ENCODE data around the gene CUL9. TPM values are rescaled to one million over a fixed set of nuclear protein-coding genes. Genes with fewer than 3 reads are reported as not detected.

Gene CUL9
- total RNA-seq, 1 experiment from 2014 or later, result 15.2 TPM

GRCh38 chr6:43203718-43204095 is 21.7 kb downstream of the CUL9 start:
- Histone ChIP-seq H3K27ac (ENCODE audit: insufficient read length, low read depth, low read length) (no peak overlapping the region), H4K20me1 (ENCODE audit: control insufficient read depth, insufficient read depth, insufficient read length) (no peaks in the 10 kb centered on the region), H2BK20ac (ENCODE audit: low read depth, low read length, poor library complexity, severe bottlenecking) (no peak overlapping the region), H2AK5ac (ENCODE audit: insufficient read length, low read length) (no peak overlapping the region), H3K14ac (ENCODE audit: insufficient read depth, low read length) (no peak overlapping the region), H4K5ac (ENCODE audit: insufficient read length, low read depth, low read length) (no peak overlapping the region), H3T11ph (ENCODE audit: low read length) (no peak overlapping the region), H3K56ac (ENCODE audit: insufficient read length, low read depth, low read length) (no peak overlapping the region), H3K23me2 (ENCODE audit: insufficient read length, low read depth, low read length, poor library complexity, severe bottlenecking) (no peaks in the 10 kb centered on the region), H3K23ac (ENCODE audit: insufficient read length, low read depth, low read length) (no peak overlapping the region), H2BK12ac (ENCODE audit: insufficient read length, low read depth, low read length) (no peak overlapping the region), H3K18ac (ENCODE audit: insufficient read length, low read depth, low read length) (no peak overlapping the region), H3K9me3 (ENCODE audit: control insufficient read depth, low read depth, low read length) (no peaks in the 10 kb centered on the region), H3K4me1 (ENCODE audit: insufficient read depth, low read length) (no peaks in the 10 kb centered on the region), H3K4ac (ENCODE audit: low read depth, low read length) (no peak overlapping the region), H3K79me1 (ENCODE audit: insufficient read depth, low read depth, low read length, poor library complexity, severe bottlenecking) (no peaks in the 10 kb centered on the region), H2BK5ac (ENCODE audit: insufficient read length, low read length) (no peak overlapping the region), H3K27me3 (ENCODE audit: insufficient read depth, low read length) (no peaks in the 10 kb centered on the region), H3K4me2 (ENCODE audit: insufficient read depth, insufficient read length, low read length) (no peak overlapping the region), H2AFZ (ENCODE audit: low read length) (no peak overlapping the region), H4K91ac (ENCODE audit: insufficient read length, low read depth, low read length) (no peak overlapping the region), H2BK120ac (ENCODE audit: low read depth, low read length, poor library complexity, severe bottlenecking) (no peak overlapping the region), H2BK15ac (ENCODE audit: low read depth, low read length) (no peak overlapping the region), H3K9ac (ENCODE audit: extremely low read depth, insufficient read length, low read length) (no peak overlapping the region), H3K79me2 (ENCODE audit: insufficient read depth, low read length) (no peaks in the 10 kb centered on the region), H4K8ac (replicated peaks; ENCODE audit: insufficient read length, low read depth, low read length) (no peak overlapping the region)
- Mint-ChIP-seq H3K27me3 (ENCODE audit: low read depth) (no peaks in the 10 kb centered on the region; the same call in 1 of the 2 replicates), H3K36me3 (ENCODE audit: insufficient read depth in 1 of 3, low read depth in 3 of 3) (no peaks in the 10 kb centered on the region; a peak in 3 of 7 replicates), H3K4me3 (no peak overlapping the region), H3K4me1 (peaks cover 4 to 10% of the 10 kb centered on the region in 2 experiments; a peak in 3 of 4 replicates), H3K27ac (peak overlapping the region in 1 of 3 experiments; percentile 50; a peak in 1 of 7 replicates), H3K9me3 (no peaks in the 10 kb centered on the region)
- TF ChIP-seq CTCF (conservative IDR thresholded peaks at IDR 0.05), result no peak
- no peak for DNase-seq
- WGBS (ENCODE audit: extremely low coverage, insufficient read length, low lambda C conversion rate), result no CpG with 5 or more reads among the region's 8 CpGs
